ENCODE measurements around the gene TTLL9.

Gene TTLL9

GRCh38 chr20:31881945-31882344 is 11.5 kb downstream of the TTLL9 start:
- DNase-seq (ENCODE audit: low read depth): no peak
- no peak overlapping the region for H3K4me3 ChIP-seq (ENCODE audit: low read length)
- no peak for TF ChIP-seq CTCF (IDR thresholded peaks at IDR 0.05; ENCODE audit: insufficient read depth, low read depth, low read length, missing control alignments)

- no peak for DNase-seq (ENCODE audit: low read depth)
- no peak overlapping the region for H3K4me3 ChIP-seq (ENCODE audit: low read length)
- TF ChIP-seq CTCF (IDR thresholded peaks at IDR 0.05; ENCODE audit: insufficient read depth, low read depth, low read length, missing control alignments): no peak
These were observed 13.4 kb downstream of the TTLL9 start for GRCh38 chr20:31883829-31884228.

- DNase-seq (ENCODE audit: low read depth): no peak
- TF ChIP-seq CTCF (IDR thresholded peaks at IDR 0.05; ENCODE audit: insufficient read depth, low read depth, low read length, missing control alignments): no peak
- no peak overlapping the region for H3K4me3 ChIP-seq (ENCODE audit: low read length)
These were observed 20.2 kb downstream of the TTLL9 start for GRCh38 chr20:31890646-31891045.

GRCh38 chr20:31894980-31895675 is 24.7 kb downstream of the TTLL9 start:
- no peak for TF ChIP-seq CTCF (IDR thresholded peaks at IDR 0.05; ENCODE audit: insufficient read depth, low read depth, low read length, missing control alignments)
- DNase-seq (ENCODE audit: low read depth): peak; percentile 61
- H3K4me3 ChIP-seq (ENCODE audit: low read length): no peak overlapping the region

GRCh38 chr20:31896049-31896448 is 25.6 kb downstream of the TTLL9 start:
- H3K4me3 ChIP-seq (ENCODE audit: low read length): no peak overlapping the region
- no peak for TF ChIP-seq CTCF (IDR thresholded peaks at IDR 0.05; ENCODE audit: insufficient read depth, low read depth, low read length, missing control alignments)
- DNase-seq (ENCODE audit: low read depth): no peak

GRCh38 chr20:31897541-31897940 is 27.1 kb downstream of the TTLL9 start:
- TF ChIP-seq CTCF (IDR thresholded peaks at IDR 0.05; ENCODE audit: insufficient read depth, low read depth, low read length, missing control alignments): no peak
- no peak overlapping the region for H3K4me3 ChIP-seq (ENCODE audit: low read length)
- DNase-seq (ENCODE audit: low read depth): no peak

- no peak for TF ChIP-seq CTCF (IDR thresholded peaks at IDR 0.05; ENCODE audit: insufficient read depth, low read depth, low read length, missing control alignments)
- no peak overlapping the region for H3K4me3 ChIP-seq (ENCODE audit: low read length)
- no peak for DNase-seq (ENCODE audit: low read depth)
These were observed 31.2 kb downstream of the TTLL9 start for GRCh38 chr20:31901615-31902014.
